ENCODE measurements around the gene MMP28.
A peak's percentile ranks its signal among the peaks of the same experiment; 100 is the strongest.
"Not testable (repeated sequence)": the region's sequence is repeated elsewhere in the genome, so short reads cannot be mapped to it uniquely, and the experiment has no call there.

Gene MMP28

DNA sequence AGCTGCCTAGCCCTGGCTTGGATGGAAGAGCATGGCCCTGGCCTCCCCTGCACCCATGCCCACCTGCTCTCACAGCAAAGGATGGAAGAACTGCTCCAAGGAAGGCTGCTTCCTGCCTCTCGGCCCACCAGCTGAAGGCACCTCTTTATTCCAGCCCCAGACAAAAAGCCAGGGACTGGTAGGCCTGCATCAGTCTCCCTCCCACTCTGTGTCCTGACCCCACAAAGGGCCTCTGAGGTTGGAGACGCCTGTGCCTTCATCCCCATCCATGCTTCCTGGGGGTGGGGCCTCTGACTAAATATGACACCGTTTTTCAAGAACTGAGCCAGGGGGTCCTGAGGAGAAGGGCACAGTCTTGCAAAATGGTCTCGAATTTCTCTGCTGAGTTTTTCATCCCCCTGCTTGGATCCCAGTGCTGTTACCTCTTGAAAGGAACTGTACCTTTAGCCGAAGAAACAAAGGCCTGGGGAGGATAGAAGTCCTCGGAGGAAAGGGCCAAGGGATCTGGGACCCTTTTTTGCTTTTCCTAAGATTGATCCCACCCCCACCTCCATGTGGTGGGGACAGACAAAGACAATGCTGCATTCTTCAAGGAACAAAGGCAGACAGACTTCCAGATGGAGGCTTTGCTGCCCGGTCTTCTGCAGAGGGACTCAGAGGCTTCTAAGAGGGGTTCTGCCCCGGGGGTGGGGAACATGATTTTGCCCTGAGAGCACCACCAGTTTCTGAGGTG lies 29.5 kb downstream of the MMP28 start:
- DNase-seq, result no peak

DNA sequence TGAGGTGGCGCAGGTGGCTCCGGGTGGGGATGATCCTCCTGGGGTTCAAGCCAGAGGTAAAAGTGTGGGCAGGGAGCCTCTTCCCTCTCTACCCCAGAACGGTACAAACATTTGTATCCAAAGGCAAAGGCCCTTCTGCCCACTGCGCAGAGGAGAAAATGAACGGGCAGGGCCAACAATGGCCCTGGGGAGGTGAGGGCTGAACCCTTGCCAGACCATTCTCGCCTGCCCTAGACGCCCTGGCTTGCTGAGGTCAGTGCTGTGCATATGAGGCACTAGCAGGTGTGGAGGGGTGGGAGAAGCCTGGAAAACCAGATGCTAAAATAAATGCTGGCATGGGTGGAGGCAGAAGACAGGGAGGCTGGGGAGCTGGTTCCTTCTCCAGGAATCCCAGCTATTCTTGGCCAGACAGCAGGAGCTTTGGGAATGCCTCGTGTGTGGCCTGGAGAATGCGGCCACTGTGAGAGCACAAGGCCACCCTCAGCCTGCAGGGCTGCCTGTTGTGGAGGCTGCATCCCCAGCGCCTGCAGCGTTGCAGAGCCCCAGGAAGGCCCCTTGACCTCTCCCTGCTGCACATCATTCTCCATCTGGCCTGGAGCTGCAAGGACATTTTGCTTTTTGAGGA lies 30.2 kb downstream of the MMP28 start:
- no peak for DNase-seq

DNA sequence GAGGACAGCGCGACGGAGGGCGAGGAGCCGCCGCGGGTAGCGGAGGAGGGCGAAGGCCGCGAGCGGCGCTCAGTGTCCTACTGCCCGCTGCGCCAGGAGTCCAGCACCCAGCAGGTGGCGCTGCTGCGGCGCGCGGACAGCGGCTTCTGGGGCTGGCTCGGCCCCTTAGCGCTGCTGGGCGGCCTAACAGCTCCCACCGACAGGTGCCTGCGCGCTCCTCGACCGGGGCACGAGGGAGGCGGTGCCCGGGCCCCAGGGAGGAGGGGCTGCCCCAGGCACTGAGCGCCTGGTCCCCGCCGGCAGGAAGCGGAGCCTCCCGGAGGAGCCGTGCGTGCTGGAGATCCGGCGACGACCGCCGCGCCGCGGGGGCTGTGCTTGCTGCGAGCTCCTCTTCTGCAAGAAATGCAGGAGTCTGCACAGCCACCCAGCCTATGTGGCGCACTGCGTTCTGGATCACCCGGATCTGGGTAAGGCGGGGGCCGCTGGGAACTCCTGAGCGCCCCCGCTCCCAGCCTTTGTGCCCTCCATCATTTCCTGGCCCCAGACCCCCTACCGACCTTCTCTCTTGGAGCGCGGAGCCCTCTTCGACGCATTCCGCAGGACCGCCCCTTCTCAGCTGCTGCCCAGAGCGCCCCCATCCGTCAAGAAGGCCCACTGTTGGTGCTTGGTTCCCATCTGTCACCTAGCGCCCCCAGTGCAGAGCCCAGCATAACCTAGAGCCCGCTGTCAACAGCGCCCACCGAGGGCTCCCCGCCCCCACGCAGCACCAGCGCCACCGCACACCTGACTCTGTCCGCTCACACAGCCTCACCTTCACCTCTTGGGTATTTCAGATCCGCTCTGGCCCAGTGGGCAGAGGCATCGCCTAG lies 31.1 kb downstream of the MMP28 start:
- peak; percentile 91 to 96 (median 95) for DNase-seq

DNA sequence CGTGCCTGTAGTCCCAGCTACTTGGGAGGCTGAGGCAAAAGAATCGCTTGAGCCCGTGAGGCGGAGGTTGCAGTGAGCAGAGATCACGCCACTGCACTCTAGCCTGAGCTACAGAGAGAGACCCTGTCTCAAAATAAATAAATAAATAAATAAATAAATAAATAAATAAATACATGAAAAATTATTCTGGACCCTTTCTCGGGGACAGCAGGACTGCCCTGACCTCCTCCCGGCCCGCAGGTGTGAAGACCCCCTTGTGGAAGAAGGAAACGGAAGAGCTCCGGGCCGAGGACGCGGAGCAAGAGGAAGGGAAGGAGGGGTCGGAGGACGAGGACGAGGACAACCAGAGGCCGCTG lies 31.7 kb downstream of the MMP28 start:
- DNase-seq, result no peak

DNA sequence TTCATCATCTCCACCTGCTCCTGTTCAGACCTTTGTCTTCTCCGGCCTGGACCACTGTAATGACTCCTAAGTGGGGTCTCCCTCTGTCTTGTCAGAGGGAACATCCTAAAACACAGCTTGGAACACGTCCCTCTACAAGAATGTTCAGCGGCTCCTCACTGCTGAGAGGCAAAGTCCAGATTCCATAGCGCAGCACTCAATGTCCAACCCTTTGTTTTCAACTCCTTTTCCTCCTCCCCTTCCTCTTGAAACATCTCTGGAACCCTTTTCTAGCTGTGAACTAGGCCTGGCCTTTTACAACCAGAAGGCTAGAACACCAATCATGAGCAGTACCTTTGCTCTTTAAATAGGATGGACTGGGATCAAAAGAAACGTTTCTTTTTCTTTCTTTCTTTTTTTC lies 33.8 kb downstream of the MMP28 start:
- no peak for DNase-seq

DNA sequence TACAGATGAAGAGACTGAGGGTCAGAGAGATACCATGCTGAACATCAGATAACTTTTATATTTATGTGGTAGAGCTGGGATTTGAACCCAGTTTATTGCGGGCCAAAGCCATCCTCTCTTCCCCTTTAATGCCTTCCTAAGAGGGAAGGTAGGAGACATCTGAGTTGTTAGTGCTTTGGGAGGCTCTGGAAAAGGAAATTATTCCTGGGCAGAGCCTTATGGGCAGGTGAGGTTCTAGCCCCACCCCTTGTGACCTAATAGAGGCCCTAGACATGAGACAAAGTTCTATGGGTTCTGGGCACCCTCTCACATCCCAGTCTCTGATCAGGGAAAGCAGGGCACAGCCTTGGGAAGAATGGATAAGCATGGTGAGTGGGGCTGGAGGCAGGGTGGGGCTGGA lies 34.9 kb downstream of the MMP28 start, which contains the start of gene C17orf50:
C17orf50 (plus strand) TSS at position 301 of the 400 bp plus-strand sequence; CDS start at position 356, 55 bp downstream.
- DNase-seq, result no peak

DNA sequence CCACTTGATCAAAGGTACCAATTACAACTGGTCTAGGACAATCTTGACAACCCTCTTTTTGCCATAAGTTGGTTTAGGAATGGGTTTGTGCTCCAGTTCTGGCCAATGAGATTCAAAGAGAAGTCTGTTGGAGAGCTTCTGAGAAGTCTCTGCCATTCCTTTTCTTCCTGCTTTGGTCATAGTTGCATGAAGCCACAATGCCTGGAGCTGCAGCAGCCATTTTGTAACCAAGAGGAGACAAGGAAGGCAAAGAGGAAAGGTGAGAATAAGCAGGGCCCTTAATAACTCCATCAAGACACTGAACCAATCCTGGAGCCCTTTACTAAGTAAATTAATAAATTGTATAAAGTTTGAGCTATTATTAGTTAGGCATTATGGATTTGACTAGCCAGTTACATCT lies 38.2 kb downstream of the MMP28 start:
- DNase-seq, result no peak

DNA sequence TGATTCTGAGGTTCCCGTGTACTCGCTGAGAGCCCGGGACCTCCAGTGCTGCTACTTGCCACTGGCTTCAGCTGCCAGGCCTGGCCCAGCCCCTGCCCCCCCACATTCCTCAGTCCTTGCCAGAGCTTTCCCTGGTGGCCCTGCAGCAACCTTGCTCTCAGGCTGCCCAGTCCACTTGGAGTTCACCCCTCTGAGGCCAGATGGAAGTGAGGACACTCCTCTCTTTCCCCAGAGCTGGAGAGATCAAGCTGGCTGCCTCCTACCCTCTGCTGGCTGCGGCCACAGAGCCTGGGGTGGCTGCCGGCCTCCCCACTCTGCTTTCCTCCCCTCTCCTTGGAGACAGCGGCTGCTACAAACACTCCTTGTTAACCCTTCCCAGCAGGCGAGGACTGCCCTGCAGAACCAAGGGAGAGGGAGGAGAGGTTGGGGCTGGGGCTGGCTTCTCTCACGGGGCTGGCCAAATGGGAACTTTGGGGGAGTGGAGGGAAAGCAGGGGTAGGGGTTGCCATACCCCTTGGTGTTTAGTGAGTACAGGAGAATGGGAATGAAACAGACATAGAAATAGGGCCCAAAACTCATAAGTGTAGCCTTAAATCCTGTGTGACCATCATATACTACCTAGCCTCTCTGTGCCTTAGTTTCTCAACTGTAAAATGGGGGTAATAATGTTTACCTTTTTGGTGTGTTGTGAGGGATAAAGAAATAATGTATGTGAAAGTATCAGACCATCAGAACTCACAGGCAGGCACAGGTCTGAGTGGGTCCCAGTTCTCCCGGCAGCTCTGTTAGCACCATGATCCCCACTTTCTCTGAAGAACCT lies 42.3 kb downstream of the MMP28 start, which contains the start of gene GAS2L2:
GAS2L2 (minus strand) TSS at position 295 of the 820 bp plus-strand sequence. CDS start 389 bp downstream, outside the sequence.
- no peak for DNase-seq

DNA sequence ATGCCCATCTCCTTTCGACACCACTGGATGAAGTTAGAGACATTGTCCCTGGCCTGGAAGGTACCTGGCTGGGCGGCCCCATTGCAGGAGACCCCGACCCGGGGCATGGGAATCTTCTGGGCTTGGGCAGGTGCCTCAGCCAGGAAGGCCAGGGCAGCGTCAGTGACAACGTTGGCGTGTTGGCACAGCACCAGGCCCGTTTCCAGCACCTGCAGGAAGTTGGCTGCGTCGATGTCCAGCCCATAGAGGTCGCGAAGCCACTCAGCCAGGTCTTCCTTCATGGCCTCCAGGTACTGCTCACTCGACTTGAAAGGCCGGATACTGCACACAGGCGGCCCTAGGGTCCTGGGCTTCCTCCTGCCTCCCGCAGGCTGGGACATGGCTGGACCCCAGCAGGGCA lies 43.0 kb downstream of the MMP28 start:
- DNase-seq, result no peak

DNA sequence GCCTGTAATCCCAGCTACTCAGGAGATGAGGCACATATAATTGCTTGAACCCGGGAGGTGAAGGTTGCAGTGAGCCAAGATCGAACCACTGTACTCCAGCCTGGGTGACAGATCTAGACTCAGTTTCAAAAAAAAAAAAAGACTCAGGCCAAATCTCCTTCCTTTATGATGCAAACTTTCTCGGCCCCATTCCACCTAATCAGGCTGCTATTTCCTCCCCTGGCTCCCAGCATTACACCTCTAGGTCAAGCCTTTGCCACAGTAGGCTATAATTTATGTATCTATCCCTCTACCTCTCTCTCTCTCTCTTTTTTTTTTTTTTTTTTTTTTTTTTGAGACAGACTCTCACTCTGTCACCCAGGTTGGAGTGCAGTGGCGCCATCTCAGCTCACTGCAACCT lies 43.9 kb downstream of the MMP28 start:
- DNase-seq, result not testable (repeated sequence)

DNA sequence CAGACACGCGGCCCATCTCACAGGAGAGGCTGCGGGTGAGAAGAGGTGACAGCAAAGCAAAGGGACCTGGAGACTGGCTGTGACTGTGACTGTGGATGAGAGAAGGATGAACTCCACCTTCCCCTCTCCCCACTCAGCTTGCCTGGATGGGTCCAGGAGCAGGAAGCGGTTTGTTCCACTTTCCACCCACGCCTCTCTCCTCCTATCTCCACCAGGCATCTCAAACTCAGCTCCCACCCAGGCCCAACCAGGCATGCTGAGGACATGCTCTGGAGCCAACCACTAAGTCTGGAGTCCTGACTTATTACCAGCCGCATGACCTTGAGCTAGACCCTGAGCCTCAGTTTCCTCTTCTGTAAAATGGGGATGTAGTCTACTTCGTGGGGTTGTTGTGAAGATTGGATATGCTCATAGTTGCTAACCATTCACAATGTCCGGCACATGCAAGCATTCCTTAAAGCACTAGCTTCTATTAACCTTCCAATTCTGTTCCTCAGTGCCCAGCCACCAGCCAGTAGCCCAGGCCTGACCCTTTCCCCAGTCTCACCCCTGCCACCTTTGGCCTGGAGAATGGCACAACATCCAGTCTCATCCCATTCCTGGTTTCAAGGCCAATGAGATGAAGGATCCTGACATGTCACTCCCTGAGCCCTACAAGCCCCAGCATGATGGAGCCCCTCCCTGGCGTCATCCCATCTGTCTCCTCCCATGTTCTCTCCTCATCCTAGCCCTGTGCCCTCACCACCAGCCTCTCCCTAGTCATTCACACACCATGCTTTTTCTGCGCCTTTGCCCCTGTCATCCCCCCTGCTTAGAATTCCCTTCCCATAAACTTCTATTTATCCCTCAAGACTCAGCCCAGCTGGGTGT lies 44.7 kb downstream of the MMP28 start:
- DNase-seq, result peak in 1 of 4 experiments; percentile 25

DNA sequence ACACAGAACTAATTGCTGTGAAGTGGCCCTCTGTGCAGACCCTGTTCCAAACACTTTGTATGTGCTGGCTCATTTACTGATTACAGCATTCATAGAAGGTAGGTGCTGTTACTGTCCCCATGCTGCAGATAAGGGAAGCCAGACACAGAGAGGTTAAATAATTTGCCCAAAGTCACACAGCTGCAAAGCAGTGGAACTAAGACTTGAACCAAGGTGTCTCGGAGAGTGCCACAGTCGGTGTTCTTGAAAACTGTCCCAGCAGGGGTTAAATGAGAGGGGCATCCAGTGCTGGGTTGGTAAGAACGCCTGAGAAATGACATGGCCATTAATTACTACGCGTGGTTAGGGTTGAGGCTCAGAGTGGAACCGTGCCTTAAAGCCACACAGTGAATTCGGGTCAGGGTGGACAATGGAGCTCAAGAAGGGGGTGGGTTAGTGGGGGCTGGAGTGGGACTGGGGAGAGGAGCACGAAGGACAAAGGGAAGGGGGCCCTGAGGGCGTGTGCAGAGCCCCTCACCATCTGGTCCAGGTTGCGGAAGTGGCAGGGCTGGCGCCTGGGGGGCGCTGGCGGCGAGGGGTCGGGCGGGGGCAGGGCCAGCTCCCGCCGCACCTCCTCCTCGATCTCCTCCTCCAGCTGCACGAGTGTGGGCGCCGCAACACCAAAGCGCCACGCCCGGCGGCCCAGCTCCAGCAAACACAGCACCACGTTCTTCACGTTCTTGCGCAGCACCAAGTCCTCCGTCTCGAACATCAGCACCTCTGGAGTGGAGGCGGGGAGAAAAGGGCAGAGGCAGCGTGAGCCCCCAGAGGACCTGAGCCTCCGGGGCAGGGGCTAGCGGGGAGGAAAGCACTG lies 45.7 kb downstream of the MMP28 start:
- no peak for DNase-seq

DNA sequence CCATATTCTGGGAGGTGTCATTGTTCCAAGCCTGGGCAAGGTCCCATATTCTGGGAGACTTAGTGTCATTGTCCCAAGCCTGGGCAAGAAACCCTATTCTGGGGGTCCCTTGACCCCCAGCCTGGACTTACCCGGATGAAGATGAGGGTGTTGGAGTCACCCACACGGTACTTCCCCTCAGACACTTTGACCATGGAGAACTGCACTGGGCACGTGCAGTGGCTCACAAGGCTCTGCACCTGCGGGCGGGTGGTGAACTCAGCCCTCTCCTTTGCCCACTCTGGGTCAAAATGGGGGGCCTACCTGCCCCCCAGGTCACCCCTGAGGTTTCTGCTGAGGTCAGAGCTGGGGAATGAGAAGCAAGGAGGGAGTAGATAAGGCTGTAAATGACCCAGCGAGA lies 46.5 kb downstream of the MMP28 start:
- DNase-seq, result no peak

DNA sequence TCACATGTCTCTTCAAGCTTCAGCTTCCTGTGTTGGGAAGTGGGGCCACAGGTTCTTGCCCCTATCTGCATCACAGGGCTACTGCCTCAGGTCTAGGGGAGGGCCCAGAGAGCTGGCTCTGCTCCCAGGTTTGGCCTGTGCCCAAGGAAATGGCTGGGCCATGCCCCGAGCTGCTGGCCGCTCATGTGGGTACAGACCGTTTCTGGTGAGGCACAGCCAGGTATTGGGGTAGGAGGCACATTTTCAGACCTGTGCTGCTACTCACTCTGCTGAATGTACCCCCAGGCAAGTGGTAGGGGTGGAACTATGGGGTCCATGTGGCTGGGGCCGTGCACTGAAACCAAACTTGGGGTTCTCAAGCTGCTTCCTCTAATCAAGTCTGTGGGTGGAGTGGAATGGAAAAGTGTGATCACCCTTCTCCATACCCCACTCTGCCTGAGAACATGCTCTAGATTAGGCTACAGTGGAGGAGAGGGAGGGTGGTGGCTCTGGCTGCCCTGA lies 47.0 kb downstream of the MMP28 start:
- DNase-seq, result peak in 2 of 4 experiments; percentile 28 to 41

DNA sequence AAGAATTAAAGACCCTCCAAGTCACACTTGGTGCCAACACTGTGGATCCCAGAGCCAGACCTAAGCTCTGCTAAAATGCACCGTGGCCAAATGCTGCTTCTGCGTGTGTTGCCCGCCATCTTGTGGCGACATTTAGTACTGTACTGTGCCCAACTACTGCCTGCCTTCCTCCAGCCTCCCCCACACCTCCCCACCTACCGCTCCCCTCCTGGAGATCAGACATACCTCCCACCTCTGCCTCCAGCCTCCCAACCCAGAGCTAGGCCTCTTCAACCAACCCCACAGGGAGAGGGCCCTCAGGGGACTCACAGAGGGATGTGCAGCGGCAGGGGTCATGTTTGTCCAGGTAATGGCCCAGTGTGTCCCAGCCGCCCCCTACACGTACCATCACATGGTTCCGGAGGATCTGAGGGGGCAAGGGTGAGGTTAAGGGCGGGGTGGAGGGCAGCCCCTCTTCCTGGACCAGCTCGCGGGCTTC lies 47.9 kb downstream of the MMP28 start:
- DNase-seq, result peak; percentile 81 to 88 (median 84)

DNA sequence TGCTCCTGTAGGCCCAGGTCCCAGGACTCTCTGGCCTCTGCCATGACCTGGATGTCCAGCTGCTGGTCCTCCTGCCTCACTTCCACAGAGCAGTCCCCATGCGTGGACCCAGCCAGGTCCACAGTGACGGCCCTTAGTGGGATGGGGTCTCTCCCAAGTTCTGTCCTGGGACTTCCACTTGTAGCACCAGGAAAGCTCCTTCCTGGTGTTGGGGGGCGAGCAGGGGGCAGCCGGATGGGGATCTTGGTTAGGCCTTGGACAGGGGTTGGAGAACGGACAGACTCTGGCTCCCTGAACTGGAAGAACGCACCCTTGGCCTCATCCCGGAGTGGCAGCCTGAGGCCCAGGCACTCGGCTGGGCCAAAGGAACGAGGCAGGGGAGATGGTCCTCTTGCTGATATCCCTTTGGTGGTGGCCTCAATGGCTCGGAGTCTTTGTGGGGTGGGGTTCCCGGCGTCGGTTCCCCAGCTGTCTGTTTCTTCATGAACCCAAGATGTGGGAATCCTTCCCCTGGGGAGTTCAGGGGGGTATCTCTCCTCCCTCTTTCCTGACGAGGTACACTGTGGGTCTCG lies 49.6 kb downstream of the MMP28 start:
- no peak for DNase-seq

DNA sequence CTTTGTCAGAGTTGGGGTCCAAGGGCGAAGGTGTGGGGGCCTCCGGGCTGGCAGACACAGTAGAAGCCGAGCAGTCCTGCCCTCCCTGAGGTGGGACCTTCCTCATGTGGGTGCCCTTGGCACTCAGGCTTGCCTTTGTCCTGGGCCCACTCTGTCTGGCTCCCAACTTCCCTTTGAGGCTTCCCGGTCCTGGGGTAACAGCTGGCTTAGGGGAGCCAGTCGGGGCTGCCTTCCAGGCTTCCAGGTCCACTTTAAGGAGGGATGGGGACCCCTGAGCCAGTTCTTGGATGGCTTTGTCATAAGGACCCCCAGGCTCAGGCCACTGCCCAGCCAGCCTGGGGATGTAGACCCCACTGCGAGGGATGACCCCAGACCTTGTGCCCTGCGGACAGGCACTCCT lies 50.2 kb downstream of the MMP28 start:
- no peak for DNase-seq

DNA sequence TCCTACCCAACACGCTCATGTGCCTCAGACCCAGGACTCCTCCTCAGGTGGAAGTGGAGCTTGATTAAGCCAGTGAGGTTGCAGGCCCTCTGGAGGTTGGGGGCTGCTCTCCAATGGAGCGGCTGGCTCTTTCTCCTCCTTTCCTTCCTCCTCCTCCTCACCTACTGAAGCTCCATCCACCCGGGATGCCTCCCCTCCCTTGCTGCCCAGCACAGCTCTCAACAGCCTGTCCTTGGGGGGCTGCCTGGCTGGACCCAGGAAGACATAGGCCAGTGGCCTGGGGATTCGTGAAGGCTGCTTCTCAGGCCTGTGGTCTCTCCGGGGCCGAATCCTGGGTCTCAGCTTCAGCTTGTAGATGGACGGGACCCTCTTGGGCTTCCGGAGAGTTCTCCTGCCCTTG lies 50.6 kb downstream of the MMP28 start:
- no peak for DNase-seq

DNA sequence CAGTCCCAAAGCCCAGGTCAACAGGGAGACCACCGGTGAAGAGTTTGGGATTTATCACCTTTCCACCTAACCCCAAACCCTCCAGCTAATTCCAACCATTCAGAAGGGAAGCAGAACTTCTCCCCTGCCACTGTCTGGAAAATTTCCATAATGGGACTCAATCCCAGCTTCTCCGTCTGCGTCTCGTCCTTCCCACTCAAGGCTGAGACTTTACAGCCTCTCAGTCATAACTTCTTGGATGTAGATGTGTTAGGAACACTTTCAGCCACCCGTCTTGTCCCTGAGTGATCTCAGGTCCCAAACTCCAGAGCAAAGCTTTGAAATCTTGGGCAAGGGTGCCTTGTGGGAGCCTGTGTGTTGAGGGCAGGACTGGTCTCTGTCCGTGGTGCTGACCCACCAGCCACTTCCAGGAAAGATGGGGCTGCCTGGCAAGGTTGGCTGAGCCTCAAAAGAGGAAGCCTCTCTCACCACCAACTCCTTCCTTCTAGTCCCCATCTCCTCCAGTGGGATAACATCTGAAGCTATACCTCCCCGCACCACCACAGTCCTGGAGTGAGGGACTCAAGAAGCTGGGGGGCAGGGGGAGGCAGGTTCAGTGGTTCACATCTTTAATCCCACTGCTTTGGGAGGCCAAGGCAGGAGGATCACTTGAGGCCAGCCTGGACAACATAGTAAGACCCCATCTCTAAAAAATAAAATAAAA lies 51.7 kb downstream of the MMP28 start:
- DNase-seq, result peak; percentile 64 to 82 (median 70)
